ENCODE data around the gene LHCGR.

The LHCGR gene

GRCh38 chr2:48699348-48699930 lies 56.1 kb downstream of the LHCGR start:
- no peak overlapping the region for H3K4me2 ChIP-seq
- no peaks in the 10 kb centered on the region for H3K27me3 ChIP-seq (ENCODE audit: insufficient read depth, low read depth)
- no peak overlapping the region for H3K27ac ChIP-seq
- H3K36me3 ChIP-seq (ENCODE audit: insufficient read depth) = no peaks in the 10 kb centered on the region
- H3K4me3 ChIP-seq (IDR thresholded peaks at IDR 0.05; ENCODE audit: insufficient read depth, low read depth, low read length) = no peak overlapping the region
- no peaks in the 10 kb centered on the region for H3K4me1 ChIP-seq (ENCODE audit: low read depth, poor library complexity, severe bottlenecking)
- H2AFZ ChIP-seq (ENCODE audit: low read depth) = no peak overlapping the region
- TF ChIP-seq CTCF (conservative IDR thresholded peaks at IDR 0.05; ENCODE audit: low read depth, low read length) = no peak
- no peak overlapping the region for H3K9ac ChIP-seq
- H4K20me1 ChIP-seq (ENCODE audit: insufficient read depth) = no peaks in the 10 kb centered on the region
- no peaks in the 10 kb centered on the region for H3K79me2 ChIP-seq (ENCODE audit: insufficient read depth, low read depth)

DNA sequence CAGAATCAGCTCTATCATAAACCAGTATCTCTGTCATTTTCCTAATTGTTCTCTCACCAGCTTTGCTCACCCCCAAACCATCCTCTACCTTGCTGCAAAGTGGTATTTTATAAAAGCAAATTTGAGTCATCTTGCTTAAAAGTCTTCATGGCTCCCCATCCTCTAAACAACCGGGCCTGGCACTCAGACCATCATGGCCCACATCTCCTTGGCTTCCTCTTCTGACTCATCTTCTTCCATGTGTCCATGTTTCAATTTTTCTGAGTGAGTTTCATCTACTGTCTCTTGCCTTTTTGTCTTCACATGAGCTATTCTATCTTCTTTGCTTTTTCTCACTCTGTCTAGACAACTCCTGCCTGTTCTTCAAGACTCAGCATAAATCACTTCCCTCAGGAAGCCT lies 58.6 kb downstream of the LHCGR start:
- Histone ChIP-seq H2AFZ (ENCODE audit: low read depth) (no peak overlapping the region), H3K4me1 (ENCODE audit: low read depth, poor library complexity, severe bottlenecking) (no peaks in the 10 kb centered on the region), H3K4me2 (no peak overlapping the region), H3K79me2 (ENCODE audit: insufficient read depth, low read depth) (no peaks in the 10 kb centered on the region), H3K36me3 (ENCODE audit: insufficient read depth) (no peaks in the 10 kb centered on the region), H3K9ac (no peak overlapping the region), H3K27me3 (ENCODE audit: insufficient read depth, low read depth) (no peaks in the 10 kb centered on the region), H3K27ac (no peak overlapping the region), H3K4me3 (IDR thresholded peaks at IDR 0.05; ENCODE audit: insufficient read depth, low read depth, low read length) (no peak overlapping the region), H4K20me1 (ENCODE audit: insufficient read depth) (no peaks in the 10 kb centered on the region)
- TF ChIP-seq CTCF (conservative IDR thresholded peaks at IDR 0.05; ENCODE audit: low read depth, low read length) = no peak

GRCh38 chr2:48695991-48696390 lies 59.5 kb downstream of the LHCGR start:
- Histone ChIP-seq H3K4me1 (ENCODE audit: low read depth, poor library complexity, severe bottlenecking) (no peaks in the 10 kb centered on the region), H3K27ac (no peak overlapping the region), H2AFZ (ENCODE audit: low read depth) (no peak overlapping the region), H3K36me3 (ENCODE audit: insufficient read depth) (no peaks in the 10 kb centered on the region), H3K4me2 (no peak overlapping the region), H3K9ac (no peak overlapping the region), H3K27me3 (ENCODE audit: insufficient read depth, low read depth) (no peaks in the 10 kb centered on the region), H3K79me2 (ENCODE audit: insufficient read depth, low read depth) (no peaks in the 10 kb centered on the region), H4K20me1 (ENCODE audit: insufficient read depth) (no peaks in the 10 kb centered on the region), H3K4me3 (IDR thresholded peaks at IDR 0.05; ENCODE audit: insufficient read depth, low read depth, low read length) (no peak overlapping the region)
- no peak for TF ChIP-seq CTCF (conservative IDR thresholded peaks at IDR 0.05; ENCODE audit: low read depth, low read length)

GRCh38 chr2:48694149-48694548 lies 61.4 kb downstream of the LHCGR start:
- Histone ChIP-seq H3K27ac (no peak overlapping the region), H3K4me2 (no peak overlapping the region), H3K36me3 (ENCODE audit: insufficient read depth) (no peaks in the 10 kb centered on the region), H3K79me2 (ENCODE audit: insufficient read depth, low read depth) (no peaks in the 10 kb centered on the region), H3K4me3 (IDR thresholded peaks at IDR 0.05; ENCODE audit: insufficient read depth, low read depth, low read length) (no peak overlapping the region), H4K20me1 (ENCODE audit: insufficient read depth) (no peaks in the 10 kb centered on the region), H3K9ac (no peak overlapping the region), H2AFZ (ENCODE audit: low read depth) (no peak overlapping the region), H3K4me1 (ENCODE audit: low read depth, poor library complexity, severe bottlenecking) (no peaks in the 10 kb centered on the region), H3K27me3 (ENCODE audit: insufficient read depth, low read depth) (no peaks in the 10 kb centered on the region)
- TF ChIP-seq CTCF (conservative IDR thresholded peaks at IDR 0.05; ENCODE audit: low read depth, low read length) = no peak

Data from KMS-11 (cell line).